ENCODE results near the gene KRTAP5-6.
A peak's percentile ranks its signal among the peaks of the same experiment; 100 is the strongest.

KRTAP5-6 gene

DNA sequence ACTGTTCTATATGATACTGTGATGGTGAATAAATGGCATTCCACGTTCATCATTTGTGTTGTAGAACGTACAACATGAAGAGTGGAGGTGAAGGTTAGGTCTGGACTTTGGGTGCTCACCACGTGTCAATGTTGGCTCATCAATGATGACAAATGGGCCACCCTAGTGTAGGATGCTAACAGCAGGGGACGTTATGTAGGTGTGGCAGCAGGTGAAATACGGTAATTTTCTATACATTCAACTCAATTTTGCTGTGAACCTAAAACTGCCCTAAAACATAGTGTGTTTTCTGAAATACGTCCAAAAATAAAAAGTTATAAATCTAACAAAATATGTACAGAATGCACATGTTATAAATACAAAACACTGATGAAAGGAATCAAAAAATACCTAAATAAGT lies 6.2 kb downstream of the KRTAP5-6 start:
- Histone ChIP-seq H4K20me1 (ENCODE audit: insufficient read depth, low read length, poor library complexity, severe bottlenecking) (no peaks in the 10 kb centered on the region), H3K4me1 (ENCODE audit: insufficient read depth, low read length, poor library complexity, severe bottlenecking) (peaks cover 63% of the 10 kb centered on the region), H3F3A (ENCODE audit: low read depth) (peaks cover 29% of the 10 kb centered on the region), H3K36me3 (ENCODE audit: insufficient read depth, low read length) (no peaks in the 10 kb centered on the region), H3K79me2 (ENCODE audit: insufficient read depth, low read length) (no peaks in the 10 kb centered on the region), H3K9me3 (ENCODE audit: insufficient read depth, low read depth, low read length) (peaks cover 18% of the 10 kb centered on the region), H3K9ac (ENCODE audit: low read depth, low read length, poor library complexity, severe bottlenecking) (no peak overlapping the region), H3K4me2 (ENCODE audit: low read depth, low read length, poor library complexity, severe bottlenecking) (no peak overlapping the region), H3K9me2 (replicated peaks; ENCODE audit: low read depth, low read length) (no peaks in the 10 kb centered on the region), H3K27me3 (ENCODE audit: insufficient read depth, low read length, poor library complexity, severe bottlenecking) (no peaks in the 10 kb centered on the region), H2AFZ (ENCODE audit: low read length) (no peak overlapping the region), H3K4me3 (ENCODE audit: low read length, poor library complexity, severe bottlenecking) (no peak overlapping the region)
- TF ChIP-seq, protein P1, sequence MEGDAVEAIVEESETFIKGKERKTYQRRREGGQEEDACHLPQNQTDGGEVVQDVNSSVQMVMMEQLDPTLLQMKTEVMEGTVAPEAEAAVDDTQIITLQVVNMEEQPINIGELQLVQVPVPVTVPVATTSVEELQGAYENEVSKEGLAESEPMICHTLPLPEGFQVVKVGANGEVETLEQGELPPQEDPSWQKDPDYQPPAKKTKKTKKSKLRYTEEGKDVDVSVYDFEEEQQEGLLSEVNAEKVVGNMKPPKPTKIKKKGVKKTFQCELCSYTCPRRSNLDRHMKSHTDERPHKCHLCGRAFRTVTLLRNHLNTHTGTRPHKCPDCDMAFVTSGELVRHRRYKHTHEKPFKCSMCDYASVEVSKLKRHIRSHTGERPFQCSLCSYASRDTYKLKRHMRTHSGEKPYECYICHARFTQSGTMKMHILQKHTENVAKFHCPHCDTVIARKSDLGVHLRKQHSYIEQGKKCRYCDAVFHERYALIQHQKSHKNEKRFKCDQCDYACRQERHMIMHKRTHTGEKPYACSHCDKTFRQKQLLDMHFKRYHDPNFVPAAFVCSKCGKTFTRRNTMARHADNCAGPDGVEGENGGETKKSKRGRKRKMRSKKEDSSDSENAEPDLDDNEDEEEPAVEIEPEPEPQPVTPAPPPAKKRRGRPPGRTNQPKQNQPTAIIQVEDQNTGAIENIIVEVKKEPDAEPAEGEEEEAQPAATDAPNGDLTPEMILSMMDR (conservative IDR thresholded peaks at IDR 0.05; ENCODE audit: low read length), result no peak
- no peak for TF ChIP-seq EZH2phosphoT487 (IDR thresholded peaks at IDR 0.05; ENCODE audit: borderline replicate concordance)

DNA sequence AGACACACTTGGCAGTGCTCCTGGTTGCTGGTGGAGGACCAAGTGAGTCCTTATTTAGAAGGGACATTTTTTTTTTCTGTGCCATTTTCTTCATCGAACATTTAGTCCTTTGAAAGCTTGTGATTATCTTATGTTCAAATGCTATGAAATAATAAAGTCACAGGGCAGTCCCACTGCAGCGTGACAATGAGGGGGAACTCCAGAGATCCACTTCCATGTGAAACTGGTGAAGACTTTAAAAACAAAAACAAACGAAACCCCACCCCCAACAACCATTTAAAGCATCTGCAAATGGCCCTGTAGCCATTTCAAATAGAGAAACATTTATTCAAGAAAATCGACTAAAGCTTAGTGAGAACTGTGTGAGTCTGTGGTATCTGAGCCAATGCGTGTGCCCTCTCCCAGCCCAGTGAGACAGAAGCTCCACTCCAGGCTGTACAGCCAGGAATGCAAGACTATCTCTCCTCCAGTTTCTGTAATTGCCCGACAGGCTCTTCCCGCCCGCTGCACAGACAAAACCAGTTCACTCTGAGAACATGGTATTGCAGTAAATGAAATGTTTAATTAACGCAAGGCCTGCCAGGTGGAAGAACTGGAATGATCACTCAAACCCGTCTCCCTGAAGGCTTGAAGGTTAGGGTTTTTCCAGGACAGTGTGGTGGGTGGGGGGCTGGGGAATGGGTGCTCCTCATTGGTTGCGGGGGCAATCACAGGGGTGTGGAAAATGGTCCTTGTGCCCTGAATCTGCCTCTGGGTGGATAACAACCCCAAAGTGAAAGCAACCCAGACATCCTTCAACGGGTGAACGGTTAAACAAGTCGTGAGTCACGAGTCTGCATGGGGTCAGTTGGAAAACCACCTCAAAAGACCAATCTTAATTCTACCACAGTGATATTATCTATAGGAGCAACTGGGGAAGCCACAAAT lies 8.4 kb downstream of the KRTAP5-6 start:
- Histone ChIP-seq H3K79me2 (ENCODE audit: insufficient read depth, low read length) (no peaks in the 10 kb centered on the region), H3K27me3 (ENCODE audit: insufficient read depth, low read length, poor library complexity, severe bottlenecking) (no peaks in the 10 kb centered on the region), H2AFZ (ENCODE audit: low read length) (peak overlapping the region; percentile 50), H3K9me2 (replicated peaks; ENCODE audit: low read depth, low read length) (no peaks in the 10 kb centered on the region), H3F3A (ENCODE audit: low read depth) (peaks cover 25% of the 10 kb centered on the region), H3K4me3 (ENCODE audit: low read length, poor library complexity, severe bottlenecking) (peak overlapping the region; percentile 64), H3K9ac (ENCODE audit: low read depth, low read length, poor library complexity, severe bottlenecking) (peak overlapping the region; percentile 72), H3K9me3 (ENCODE audit: insufficient read depth, low read depth, low read length) (peaks cover 18% of the 10 kb centered on the region), H3K4me2 (ENCODE audit: low read depth, low read length, poor library complexity, severe bottlenecking) (peak overlapping the region; percentile 81), H4K20me1 (ENCODE audit: insufficient read depth, low read length, poor library complexity, severe bottlenecking) (no peaks in the 10 kb centered on the region), H3K36me3 (ENCODE audit: insufficient read depth, low read length) (no peaks in the 10 kb centered on the region), H3K4me1 (ENCODE audit: insufficient read depth, low read length, poor library complexity, severe bottlenecking) (peaks cover 51% of the 10 kb centered on the region)
- TF ChIP-seq, protein P1 (conservative IDR thresholded peaks at IDR 0.05; ENCODE audit: low read length), result no peak
- TF ChIP-seq EZH2phosphoT487 (IDR thresholded peaks at IDR 0.05; ENCODE audit: borderline replicate concordance), result peak; percentile 68; the same call in 1 of the 2 replicates

- Histone ChIP-seq H3K9ac (ENCODE audit: low read depth, low read length, poor library complexity, severe bottlenecking) (peak overlapping the region; percentile 72), H3K4me1 (ENCODE audit: insufficient read depth, low read length, poor library complexity, severe bottlenecking) (peaks cover 40% of the 10 kb centered on the region), H3K36me3 (ENCODE audit: insufficient read depth, low read length) (no peaks in the 10 kb centered on the region), H3K79me2 (ENCODE audit: insufficient read depth, low read length) (no peaks in the 10 kb centered on the region), H3K9me2 (replicated peaks; ENCODE audit: low read depth, low read length) (no peaks in the 10 kb centered on the region), H3K4me2 (ENCODE audit: low read depth, low read length, poor library complexity, severe bottlenecking) (peak overlapping the region; percentile 81), H3F3A (ENCODE audit: low read depth) (peaks cover 13% of the 10 kb centered on the region), H2AFZ (ENCODE audit: low read length) (no peak overlapping the region), H3K9me3 (ENCODE audit: insufficient read depth, low read depth, low read length) (peaks cover 17% of the 10 kb centered on the region), H4K20me1 (ENCODE audit: insufficient read depth, low read length, poor library complexity, severe bottlenecking) (no peaks in the 10 kb centered on the region), H3K27me3 (ENCODE audit: insufficient read depth, low read length, poor library complexity, severe bottlenecking) (no peaks in the 10 kb centered on the region), H3K4me3 (ENCODE audit: low read length, poor library complexity, severe bottlenecking) (peak overlapping the region; percentile 64)
- no peak for TF ChIP-seq EZH2phosphoT487 (IDR thresholded peaks at IDR 0.05; ENCODE audit: borderline replicate concordance)
- TF ChIP-seq, protein P1 (conservative IDR thresholded peaks at IDR 0.05; ENCODE audit: low read length), result peak; percentile 58
Observed at GRCh38 chr11:1706634-1707400, 9.8 kb downstream of the KRTAP5-6 start.
